ENCODE data around the gene SMYD3. TPM values are rescaled to one million over a fixed set of nuclear protein-coding genes. Genes with fewer than 3 reads are reported as not detected.

SMYD3 gene
- total RNA-seq, 1 donor from 2014 or later: 35.4 TPM

GRCh38 chr1:246128494-246129069 is 378.5 kb downstream of the SMYD3 start:
- peaks cover 1% of the 10 kb centered on the region for H3K4me1 Mint-ChIP-seq (ENCODE audit: low read depth, unreplicated experiment)
- no peaks in the 10 kb centered on the region for H3K9me3 Mint-ChIP-seq (ENCODE audit: unreplicated experiment)
- H3K36me3 Mint-ChIP-seq (ENCODE audit: unreplicated experiment): no peaks in the 10 kb centered on the region
- H3K4me3 Mint-ChIP-seq (ENCODE audit: unreplicated experiment): no peak overlapping the region
- no peaks in the 10 kb centered on the region for H3K27me3 Mint-ChIP-seq (ENCODE audit: unreplicated experiment)
- no peak overlapping the region for H3K27ac Mint-ChIP-seq (ENCODE audit: unreplicated experiment)
- no peak for DNase-seq
- TF ChIP-seq CTCF (IDR thresholded peaks at IDR 0.05; ENCODE audit: partially characterized antibody, unreplicated experiment): no peak

GRCh38 chr1:246126580-246126979 is 380.5 kb downstream of the SMYD3 start:
- H3K9me3 Mint-ChIP-seq (ENCODE audit: unreplicated experiment): peaks cover 1% of the 10 kb centered on the region
- no peak for TF ChIP-seq CTCF (IDR thresholded peaks at IDR 0.05; ENCODE audit: partially characterized antibody, unreplicated experiment)
- no peak overlapping the region for H3K27ac Mint-ChIP-seq (ENCODE audit: unreplicated experiment)
- no peak for DNase-seq
- peaks cover 4% of the 10 kb centered on the region for H3K4me1 Mint-ChIP-seq (ENCODE audit: low read depth, unreplicated experiment)
- H3K4me3 Mint-ChIP-seq (ENCODE audit: unreplicated experiment): no peak overlapping the region
- no peaks in the 10 kb centered on the region for H3K27me3 Mint-ChIP-seq (ENCODE audit: unreplicated experiment)
- no peaks in the 10 kb centered on the region for H3K36me3 Mint-ChIP-seq (ENCODE audit: unreplicated experiment)

- Mint-ChIP-seq H3K27me3 (ENCODE audit: unreplicated experiment) (no peaks in the 10 kb centered on the region), H3K36me3 (ENCODE audit: unreplicated experiment) (no peaks in the 10 kb centered on the region), H3K4me3 (ENCODE audit: unreplicated experiment) (no peak overlapping the region), H3K9me3 (ENCODE audit: unreplicated experiment) (peaks cover 4% of the 10 kb centered on the region), H3K4me1 (ENCODE audit: low read depth, unreplicated experiment) (peaks cover 7% of the 10 kb centered on the region), H3K27ac (ENCODE audit: unreplicated experiment) (no peak overlapping the region)
- DNase-seq: no peak
- no peak for TF ChIP-seq CTCF (IDR thresholded peaks at IDR 0.05; ENCODE audit: partially characterized antibody, unreplicated experiment)
Measured at GRCh38 chr1:246122071-246122470, 385.0 kb downstream of the SMYD3 start.

GRCh38 chr1:246121533-246121932 is 385.5 kb downstream of the SMYD3 start:
- Mint-ChIP-seq H3K4me1 (ENCODE audit: low read depth, unreplicated experiment) (peaks cover 7% of the 10 kb centered on the region), H3K4me3 (ENCODE audit: unreplicated experiment) (no peak overlapping the region), H3K9me3 (ENCODE audit: unreplicated experiment) (peaks cover 4% of the 10 kb centered on the region), H3K27me3 (ENCODE audit: unreplicated experiment) (no peaks in the 10 kb centered on the region), H3K36me3 (ENCODE audit: unreplicated experiment) (no peaks in the 10 kb centered on the region), H3K27ac (ENCODE audit: unreplicated experiment) (no peak overlapping the region)
- DNase-seq: no peak
- no peak for TF ChIP-seq CTCF (IDR thresholded peaks at IDR 0.05; ENCODE audit: partially characterized antibody, unreplicated experiment)

- Mint-ChIP-seq H3K27me3 (ENCODE audit: unreplicated experiment) (no peaks in the 10 kb centered on the region), H3K9me3 (ENCODE audit: unreplicated experiment) (peaks cover 4% of the 10 kb centered on the region), H3K4me1 (ENCODE audit: low read depth, unreplicated experiment) (peaks cover 5% of the 10 kb centered on the region), H3K36me3 (ENCODE audit: unreplicated experiment) (no peaks in the 10 kb centered on the region), H3K27ac (ENCODE audit: unreplicated experiment) (no peak overlapping the region), H3K4me3 (ENCODE audit: unreplicated experiment) (no peak overlapping the region)
- TF ChIP-seq CTCF (IDR thresholded peaks at IDR 0.05; ENCODE audit: partially characterized antibody, unreplicated experiment): peak; percentile 17
- no peak for DNase-seq
Measured at GRCh38 chr1:246117066-246117791, 389.9 kb downstream of the SMYD3 start.
